GM18526 (cell line): ENCODE data around the gene GTF2F2.

Experiments
- POLR2A ChIP-seq: IDR thresholded peaks from 3 replicates; pipeline ENCODE4 v1.6.1; 2011; ENCODE audit not compliant: insufficient read length; ENCODE audit errors: extremely low read depth

GTF2F2 gene

GRCh38 chr13:45108716-45109101 is 11.6 kb upstream of the GTF2F2 start:
- TF ChIP-seq POLR2A = no peak

- no peak for TF ChIP-seq POLR2A
Observed at GRCh38 chr13:45109102-45109720, 11.1 kb upstream of the GTF2F2 start.

- TF ChIP-seq POLR2A = no peak
Observed at GRCh38 chr13:45113233-45114224, 6.8 kb upstream of the GTF2F2 start.

GRCh38 chr13:45119469-45119990 is 780 bp upstream of the GTF2F2 start:
- TF ChIP-seq POLR2A = no peak

- TF ChIP-seq POLR2A = no peak
Observed at GRCh38 chr13:45120967-45121831, 889 bp downstream of the GTF2F2 start.

GRCh38 chr13:45122941-45123340 is 2.6 kb downstream of the GTF2F2 start:
- no peak for TF ChIP-seq POLR2A

GRCh38 chr13:45132369-45133064 is 12.2 kb downstream of the GTF2F2 start:
- no peak for TF ChIP-seq POLR2A

GRCh38 chr13:45133396-45134118 is 13.2 kb downstream of the GTF2F2 start:
- TF ChIP-seq POLR2A = no peak

- no peak for TF ChIP-seq POLR2A
Observed at GRCh38 chr13:45136741-45137504, 16.6 kb downstream of the GTF2F2 start.

GRCh38 chr13:45137526-45137925 is 17.2 kb downstream of the GTF2F2 start:
- no peak for TF ChIP-seq POLR2A

GRCh38 chr13:45138282-45138681 is 18.0 kb downstream of the GTF2F2 start:
- TF ChIP-seq POLR2A = no peak

- TF ChIP-seq POLR2A = no peak
Observed at GRCh38 chr13:45141369-45141768, 21.1 kb downstream of the GTF2F2 start.

- TF ChIP-seq POLR2A = no peak
Observed at GRCh38 chr13:45142440-45143345, 22.4 kb downstream of the GTF2F2 start.

- TF ChIP-seq POLR2A = no peak
Observed at GRCh38 chr13:45143346-45143751, 23.0 kb downstream of the GTF2F2 start.
